IPS-NIHi11 (cell line): Measurements from ENCODE around the gene PRRC2B.
"Not testable (repeated sequence)": the region's sequence is repeated elsewhere in the genome, so short reads cannot be mapped to it uniquely, and the experiment has no call there.

Experiments
- DNase-seq: peaks from one replicate; pipeline ENCODE4 v3.0.0; 2012; ENCODE audit warnings: mixed read lengths, low spot score

The PRRC2B gene

GRCh38 chr9:131393622-131394463 is at the start of gene PRRC2B:
Gene PRRC2B (plus strand): TSS chr9:131394086. CDS start chr9:131430145, 36,059 bp downstream.
- DNase-seq: peak; percentile 93

GRCh38 chr9:131344931-131345535 is 48.9 kb upstream of the PRRC2B start:
- DNase-seq: not testable (repeated sequence)

DNA sequence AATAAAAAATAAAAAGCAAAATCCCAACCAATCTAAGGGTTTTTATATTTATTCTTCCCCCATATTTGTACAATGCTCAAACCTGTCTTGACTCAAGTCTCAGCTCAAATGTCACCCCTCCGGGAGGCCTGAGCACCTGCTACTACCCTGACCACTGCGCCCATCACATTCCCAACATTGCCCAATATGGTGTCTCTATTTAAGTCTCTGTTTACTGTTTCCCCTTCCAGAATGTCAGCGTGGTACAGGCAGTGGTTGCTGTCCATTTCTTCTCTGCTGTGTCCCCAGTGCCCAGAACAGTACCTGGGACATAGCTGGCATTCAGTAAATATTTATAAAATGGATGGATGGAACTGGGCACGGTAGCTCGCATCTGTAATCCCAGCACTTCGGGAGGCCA is 47.3 kb upstream of the PRRC2B start:
- DNase-seq: no peak

- DNase-seq: no peak
Observed at GRCh38 chr9:131347376-131348020, 46.4 kb upstream of the PRRC2B start.

GRCh38 chr9:131348631-131349521 is 45.0 kb upstream of the PRRC2B start:
- DNase-seq: peak; percentile 42

DNA sequence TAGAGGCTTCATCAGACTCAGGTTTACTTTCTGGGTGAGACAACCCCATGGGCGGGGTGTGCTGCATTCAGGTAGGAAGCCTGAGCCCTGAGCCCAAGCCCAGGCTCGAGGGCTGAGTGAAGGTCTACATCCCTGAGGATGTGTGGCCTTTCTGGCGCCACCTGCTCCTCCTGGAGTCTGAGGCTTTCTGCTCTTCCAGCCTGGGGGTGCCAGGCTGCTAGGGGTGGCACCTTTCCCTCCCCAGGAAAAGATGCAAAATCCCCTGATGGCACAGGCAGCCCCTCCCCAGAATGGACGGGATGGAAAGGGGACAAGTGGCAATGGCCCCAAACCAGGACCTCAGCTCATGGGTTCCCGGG is 44.4 kb upstream of the PRRC2B start:
- DNase-seq: no peak

GRCh38 chr9:131349881-131350563 is 43.9 kb upstream of the PRRC2B start:
- peak; percentile 91 for DNase-seq

DNA sequence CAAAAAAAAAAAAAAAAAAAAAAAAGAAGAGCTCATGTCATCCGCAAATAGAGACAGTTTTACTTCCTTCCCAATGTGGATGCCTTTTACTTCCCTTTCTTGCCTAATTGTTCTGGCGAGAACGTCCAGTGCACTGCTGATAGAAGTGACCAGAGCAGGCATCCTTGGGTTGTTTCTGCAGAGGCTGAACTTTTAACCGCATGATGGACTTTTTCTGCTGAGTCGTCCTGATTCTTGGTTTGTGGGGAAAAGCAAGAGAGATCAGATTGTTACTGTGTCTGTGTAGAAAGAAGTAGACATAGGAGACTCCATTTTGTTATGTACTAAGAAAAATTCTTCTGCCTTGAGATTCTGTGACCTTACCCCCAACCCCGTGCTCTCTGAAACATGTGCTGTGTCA is 37.4 kb upstream of the PRRC2B start:
- DNase-seq: not testable (repeated sequence)

- DNase-seq: no peak
Observed at GRCh38 chr9:131358556-131358955, 35.3 kb upstream of the PRRC2B start.

GRCh38 chr9:131361202-131361833 is 32.6 kb upstream of the PRRC2B start:
- DNase-seq: no peak

- no peak for DNase-seq
Observed at GRCh38 chr9:131365546-131365945, 28.3 kb upstream of the PRRC2B start.

GRCh38 chr9:131366761-131367401 is 27.0 kb upstream of the PRRC2B start:
- peak; percentile 66 for DNase-seq

DNA sequence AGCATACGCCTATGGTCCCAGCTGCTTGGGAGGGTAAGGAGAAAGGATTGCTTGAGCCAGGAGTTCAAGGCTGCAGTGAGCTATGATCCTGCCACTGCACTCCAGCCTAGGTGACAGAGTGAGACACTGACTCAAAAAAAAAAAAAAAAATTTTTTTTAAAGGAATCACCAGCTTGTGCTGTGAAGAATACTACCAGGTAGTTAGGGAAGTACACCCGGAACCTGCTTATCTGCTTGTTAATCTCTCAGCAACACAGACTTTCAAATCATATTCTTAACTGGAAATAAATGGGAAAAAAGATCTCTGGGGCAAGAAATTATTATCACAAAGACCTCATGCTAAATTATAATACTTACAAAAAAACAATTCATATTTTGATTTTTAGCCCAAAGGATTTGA is 26.4 kb upstream of the PRRC2B start:
- no peak for DNase-seq

- no peak for DNase-seq
Observed at GRCh38 chr9:131370638-131371037, 23.2 kb upstream of the PRRC2B start.

DNA sequence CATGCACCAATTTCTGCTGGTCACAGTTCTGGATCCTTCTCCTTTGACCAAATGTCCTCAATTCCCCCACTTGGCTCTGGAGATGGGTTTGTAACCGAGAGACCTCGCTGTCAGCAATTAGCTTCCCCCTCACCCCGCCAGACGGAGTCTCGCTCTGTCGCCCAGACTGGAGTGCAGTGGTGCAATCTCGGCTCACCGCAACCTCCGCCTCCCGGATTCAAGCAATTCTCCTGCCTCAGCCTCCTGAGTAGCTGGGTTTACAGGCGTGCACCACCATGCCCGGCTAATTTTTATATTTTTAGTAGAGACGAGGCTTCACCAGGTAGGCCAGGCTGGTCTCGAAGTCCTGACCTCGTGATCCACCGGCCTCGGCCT is 21.3 kb upstream of the PRRC2B start:
- DNase-seq: not testable (repeated sequence)

GRCh38 chr9:131374638-131375037 is 19.2 kb upstream of the PRRC2B start:
- DNase-seq: not testable (repeated sequence)

GRCh38 chr9:131379056-131379455 is 14.8 kb upstream of the PRRC2B start:
- DNase-seq: no peak

GRCh38 chr9:131382850-131383729 is 10.8 kb upstream of the PRRC2B start:
- peak; percentile 79 for DNase-seq

- no peak for DNase-seq
Observed at GRCh38 chr9:131385296-131385695, 8.6 kb upstream of the PRRC2B start.
